Trophoblast cell (in vitro differentiated cells and primary cell): ENCODE data around the gene ABHD1.

Experiments
- DNase-seq, 2 donors: peaks; one replicate each; pipeline ENCODE4 v3.0.0-alpha.2; 2016
- H2AFZ ChIP-seq: 2 replicates; pipeline ENCODE4 v1.6.1; 2013; ENCODE audit warnings: low read length, moderate library complexity, mild to moderate bottlenecking; ENCODE audit not compliant: insufficient read depth, poor library complexity
- H2AK5ac ChIP-seq: 2 replicates; pipeline ENCODE4 v1.6.1; 2013; ENCODE audit warnings: mild to moderate bottlenecking, low read length
- H2BK120ac ChIP-seq: 2 replicates; pipeline ENCODE4 v1.6.1; 2013; ENCODE audit warnings: low read length, mild to moderate bottlenecking, moderate library complexity; ENCODE audit not compliant: insufficient read depth, poor library complexity
- H2BK12ac ChIP-seq: 2 replicates; pipeline ENCODE4 v1.6.1; 2013; ENCODE audit warnings: mild to moderate bottlenecking, low read length, moderate library complexity
- H2BK5ac ChIP-seq: 2 replicates; pipeline ENCODE4 v1.6.1; 2013; ENCODE audit warnings: low read length, low read depth, moderate library complexity, mild to moderate bottlenecking; ENCODE audit not compliant: poor library complexity
- H3K14ac ChIP-seq: 2 replicates; pipeline ENCODE4 v1.6.1; 2013; ENCODE audit warnings: mild to moderate bottlenecking, low read length
- H3K18ac ChIP-seq: 2 replicates; pipeline ENCODE4 v1.6.1; 2013; ENCODE audit warnings: mild to moderate bottlenecking, low read length
- H3K23ac ChIP-seq: 2 replicates; pipeline ENCODE4 v1.6.1; 2013; ENCODE audit warnings: low read length
- H3K27ac ChIP-seq: 2 replicates; pipeline ENCODE4 v1.5.1; 2013; ENCODE audit warnings: low read depth, mild to moderate bottlenecking, inconsistent platforms, low read length, moderate library complexity
- H3K27me3 ChIP-seq: 2 replicates; pipeline ENCODE4 v1.6.1; 2013; ENCODE audit warnings: inconsistent platforms, mild to moderate bottlenecking, low read length, moderate library complexity; ENCODE audit not compliant: insufficient read depth
- H3K36me3 ChIP-seq, 2 experiments: 1 replicate in 1 of 2; 2 replicates in 1 of 2; pipeline ENCODE4 v1.6.1; 2013; ENCODE audit warnings: low read length in 2 of 2, mild to moderate bottlenecking in 2 of 2, moderate library complexity in 1 of 2; ENCODE audit not compliant: insufficient read depth in 2 of 2, control insufficient read depth in 1 of 2
- H3K4ac ChIP-seq: 2 replicates; pipeline ENCODE4 v1.6.1; 2013; ENCODE audit warnings: low read depth, mild to moderate bottlenecking, low read length, moderate library complexity
- H3K4me1 ChIP-seq, 2 experiments: 1 replicate in 1 of 2; 2 replicates in 1 of 2; pipeline ENCODE4 v1.6.1; 2013; ENCODE audit warnings: low read length in 2 of 2, mild to moderate bottlenecking in 2 of 2, moderate library complexity in 1 of 2; ENCODE audit not compliant: insufficient read depth in 2 of 2, control insufficient read depth in 1 of 2
- H3K4me2 ChIP-seq: 2 replicates; pipeline ENCODE4 v1.6.1; 2013; ENCODE audit warnings: inconsistent platforms, mild to moderate bottlenecking, low read length, moderate library complexity
- H3K4me3 ChIP-seq: 2 replicates; pipeline ENCODE4 v1.5.1; 2013; ENCODE audit warnings: mild to moderate bottlenecking, low read depth, low read length, inconsistent platforms
- H3K79me1 ChIP-seq: one replicate; pipeline ENCODE4 v1.6.1; 2013; ENCODE audit warnings: low read length
- H3K79me2 ChIP-seq: 2 replicates; pipeline ENCODE4 v1.6.1; 2013; ENCODE audit warnings: low read length, mild to moderate bottlenecking; ENCODE audit not compliant: control insufficient read depth, insufficient read depth, poor library complexity
- H3K9ac ChIP-seq: 2 replicates; pipeline ENCODE4 v1.6.1; 2013; ENCODE audit warnings: mild to moderate bottlenecking, low read length
- H3K9me3 ChIP-seq: 2 replicates; pipeline ENCODE4 v1.6.1; 2013; ENCODE audit warnings: low read depth, mild to moderate bottlenecking, control low read depth, inconsistent platforms, low read length; ENCODE audit not compliant: insufficient read depth
- H4K12ac ChIP-seq: 2 replicates; pipeline ENCODE4 v1.6.1; 2013; ENCODE audit warnings: low read depth, mild to moderate bottlenecking, low read length, moderate library complexity
- H4K8ac ChIP-seq: 2 replicates; pipeline ENCODE4 v1.6.1; 2013; ENCODE audit warnings: low read depth, mild to moderate bottlenecking, low read length, moderate library complexity
- H4K91ac ChIP-seq: one replicate; pipeline ENCODE4 v1.6.1; 2013; ENCODE audit warnings: low read depth, mild to moderate bottlenecking, low read length, moderate library complexity
- WGBS: extraction: QIAGEN DNeasy Blood & Tissue Kit; methylation state at CpG from one replicate; pipeline ENCODE4 v1.1.7; 2013; ENCODE audit warnings: missing lambda C conversion rate; ENCODE audit not compliant: insufficient read length, insufficient coverage; ENCODE audit errors: extremely low coverage; 5-methylcytosine and 5-hydroxymethylcytosine counted together

ABHD1 gene

GRCh38 chr2:27127883-27128667 is 4.5 kb downstream of the ABHD1 start:
- no CpG with 5 or more reads among the region's 9 CpGs for WGBS
- Histone ChIP-seq H3K27ac (no peak overlapping the region), H3K4me1 (peaks cover 2 to 8% of the 10 kb centered on the region in 2 experiments), H4K8ac (no peak overlapping the region), H3K27me3 (peaks cover 10% of the 10 kb centered on the region), H3K4me3 (no peak overlapping the region), H3K4me2 (no peak overlapping the region), H2BK12ac (no peak overlapping the region), H3K79me1 (no peaks in the 10 kb centered on the region), H3K18ac (no peak overlapping the region), H3K36me3 (peaks cover 34 to 36% of the 10 kb centered on the region in 2 experiments), H4K12ac (no peak overlapping the region), H3K79me2 (no peaks in the 10 kb centered on the region), H2BK5ac (no peak overlapping the region), H2AK5ac (no peak overlapping the region), H3K14ac (no peak overlapping the region), H2AFZ (no peak overlapping the region), H3K4ac (no peak overlapping the region), H2BK120ac (no peak overlapping the region), H3K9me3 (peaks cover 2% of the 10 kb centered on the region), H3K9ac (no peak overlapping the region), H4K91ac (no peak overlapping the region), H3K23ac (no peak overlapping the region)
- DNase-seq, result no peak

- Histone ChIP-seq H3K27me3 (peaks cover 3% of the 10 kb centered on the region), H3K27ac (no peak overlapping the region), H3K4me2 (no peak overlapping the region), H4K91ac (no peak overlapping the region), H3K4me3 (no peak overlapping the region), H2BK120ac (no peak overlapping the region), H3K14ac (no peak overlapping the region), H3K4ac (no peak overlapping the region), H2BK12ac (no peak overlapping the region), H3K79me1 (peaks cover under 1% of the 10 kb centered on the region), H3K36me3 (peaks cover 35 to 40% of the 10 kb centered on the region in 2 experiments), H3K18ac (no peak overlapping the region), H3K79me2 (peaks cover 4% of the 10 kb centered on the region), H2AFZ (no peak overlapping the region), H3K23ac (no peak overlapping the region), H3K9me3 (no peaks in the 10 kb centered on the region), H2BK5ac (no peak overlapping the region), H3K9ac (no peak overlapping the region), H3K4me1 (peaks cover 3 to 7% of the 10 kb centered on the region in 2 experiments), H4K8ac (no peak overlapping the region), H4K12ac (no peak overlapping the region), H2AK5ac (no peak overlapping the region)
- WGBS, result no CpG with 5 or more reads among the region's 11 CpGs
- DNase-seq, result no peak
These were observed 5.3 kb downstream of the ABHD1 start for GRCh38 chr2:27128668-27129571.

- Histone ChIP-seq H3K23ac (no peak overlapping the region), H3K27ac (no peak overlapping the region), H2BK12ac (no peak overlapping the region), H3K9ac (no peak overlapping the region), H2AFZ (no peak overlapping the region), H4K8ac (no peak overlapping the region), H3K4ac (no peak overlapping the region), H3K14ac (no peak overlapping the region), H3K4me1 (peaks cover 7 to 8% of the 10 kb centered on the region in 2 experiments), H3K18ac (no peak overlapping the region), H3K27me3 (no peaks in the 10 kb centered on the region), H3K9me3 (no peaks in the 10 kb centered on the region), H2BK5ac (no peak overlapping the region), H3K4me2 (no peak overlapping the region), H3K79me1 (peaks cover 6% of the 10 kb centered on the region), H4K91ac (no peak overlapping the region), H2AK5ac (no peak overlapping the region), H3K4me3 (no peak overlapping the region), H2BK120ac (no peak overlapping the region), H3K36me3 (peaks cover 35 to 40% of the 10 kb centered on the region in 2 experiments), H3K79me2 (peaks cover 9% of the 10 kb centered on the region), H4K12ac (no peak overlapping the region)
- DNase-seq, result no peak
- no CpG with 5 or more reads among the region's 10 CpGs for WGBS
These were observed 6.8 kb downstream of the ABHD1 start for GRCh38 chr2:27130396-27130795.

- no peak overlapping the region for H3K4me3 ChIP-seq
- no peak overlapping the region for H2AFZ ChIP-seq
- no peak overlapping the region for H3K14ac ChIP-seq
- no peak overlapping the region for H3K27ac ChIP-seq
- H3K4me1 ChIP-seq, result peaks cover 7 to 8% of the 10 kb centered on the region in 2 experiments
- no peak overlapping the region for H4K12ac ChIP-seq
- no CpG with 5 or more reads among the region's 11 CpGs for WGBS
- no peak overlapping the region for H2BK12ac ChIP-seq
- H2AK5ac ChIP-seq, result no peak overlapping the region
- H2BK120ac ChIP-seq, result no peak overlapping the region
- H3K9me3 ChIP-seq, result no peaks in the 10 kb centered on the region
- peaks cover 9% of the 10 kb centered on the region for H3K79me2 ChIP-seq
- H3K27me3 ChIP-seq, result no peaks in the 10 kb centered on the region
- H4K8ac ChIP-seq, result no peak overlapping the region
- no peak overlapping the region for H4K91ac ChIP-seq
- no peak overlapping the region for H3K18ac ChIP-seq
- DNase-seq, result no peak
- no peak overlapping the region for H2BK5ac ChIP-seq
- H3K4me2 ChIP-seq, result no peak overlapping the region
- H3K9ac ChIP-seq, result no peak overlapping the region
- peaks cover 6% of the 10 kb centered on the region for H3K79me1 ChIP-seq
- no peak overlapping the region for H3K23ac ChIP-seq
- H3K36me3 ChIP-seq, result peaks cover 35 to 40% of the 10 kb centered on the region in 2 experiments
- H3K4ac ChIP-seq, result no peak overlapping the region
These were observed 7.8 kb downstream of the ABHD1 start for GRCh38 chr2:27131429-27131828.
